GM21526 (cell line): ENCODE data around the gene PDXP.
"Not testable (repeated sequence)": the region's sequence is repeated elsewhere in the genome, so short reads cannot be mapped to it uniquely, and the experiment has no call there.

Experiments
- ATAC-seq: cut with Tn5 transposase; IDR thresholded peaks from one replicate; pipeline ENCODE4 v1.9.1; 2021; ENCODE audit warnings: moderate library complexity; ENCODE audit not compliant: unreplicated experiment, low FRiP score

Gene PDXP

DNA sequence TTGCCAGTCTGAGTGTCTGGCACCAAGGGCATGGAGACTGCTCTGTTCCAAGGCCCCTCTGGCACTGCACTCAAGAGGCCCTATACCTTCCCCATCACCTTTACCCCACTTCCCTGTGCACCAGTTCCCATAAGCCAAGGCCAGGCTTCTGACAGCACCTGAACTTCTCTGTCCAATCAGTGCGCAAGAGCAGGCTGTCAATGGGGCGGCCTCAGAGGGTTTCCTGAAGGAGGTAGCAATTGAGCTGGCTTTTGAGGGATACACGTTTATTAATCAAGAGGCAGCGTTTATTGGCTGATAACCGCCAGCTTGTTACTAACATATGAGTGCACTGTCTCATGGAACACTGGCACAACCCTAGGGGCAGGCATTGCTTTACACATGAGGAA lies 17.0 kb upstream of the PDXP start:
- no peak for ATAC-seq

DNA sequence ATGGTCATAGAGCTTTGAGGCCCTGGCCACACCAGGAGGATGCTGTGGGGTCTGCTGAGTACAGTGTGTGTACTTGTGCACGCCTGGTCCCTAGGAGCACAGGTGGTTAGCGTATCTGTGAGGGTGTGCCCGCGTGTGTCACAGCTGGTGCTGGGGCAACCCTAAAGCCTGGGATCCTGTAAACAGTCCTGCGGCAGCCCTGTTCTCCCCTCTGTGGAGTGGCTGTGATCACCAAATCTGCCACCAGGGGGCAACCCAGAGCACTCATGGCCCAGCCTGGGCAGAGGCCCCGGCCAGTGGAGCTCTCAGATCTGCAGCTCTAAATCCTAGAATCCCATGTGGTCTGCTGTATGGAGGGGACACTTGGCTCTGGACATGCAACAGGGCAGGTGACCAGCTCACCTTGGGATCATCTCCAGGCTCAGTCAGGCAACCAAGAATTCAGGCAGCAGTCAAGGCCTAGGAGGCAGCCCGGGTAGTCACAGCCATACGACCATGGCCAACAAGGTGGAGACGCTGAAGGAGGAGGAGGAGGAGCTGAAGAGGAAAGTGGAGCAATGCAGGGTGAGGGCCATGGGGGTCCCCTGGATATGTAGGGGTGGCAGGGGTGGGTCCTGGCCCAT lies 15.2 kb upstream of the PDXP start:
- ATAC-seq = no peak

DNA sequence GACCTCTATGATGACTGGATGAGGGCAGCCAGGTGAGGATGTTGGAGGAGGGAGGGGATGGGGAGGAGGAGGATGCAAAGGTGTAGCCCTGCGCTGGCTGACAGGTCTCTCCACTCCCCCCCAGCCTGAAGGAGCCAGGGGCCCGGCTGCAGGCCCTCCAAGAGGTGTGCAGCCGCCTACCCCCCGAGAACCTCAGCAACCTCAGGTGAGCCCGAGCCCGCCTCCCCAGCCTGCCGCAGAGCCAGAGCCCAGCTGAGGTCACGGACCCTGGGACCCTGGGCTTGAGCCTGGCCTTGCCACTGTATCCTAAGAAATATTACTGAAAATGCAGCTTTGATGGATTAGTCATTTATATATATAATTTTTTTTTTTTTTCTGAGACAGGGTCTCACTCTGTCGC lies 11.2 kb upstream of the PDXP start:
- no peak for ATAC-seq

DNA sequence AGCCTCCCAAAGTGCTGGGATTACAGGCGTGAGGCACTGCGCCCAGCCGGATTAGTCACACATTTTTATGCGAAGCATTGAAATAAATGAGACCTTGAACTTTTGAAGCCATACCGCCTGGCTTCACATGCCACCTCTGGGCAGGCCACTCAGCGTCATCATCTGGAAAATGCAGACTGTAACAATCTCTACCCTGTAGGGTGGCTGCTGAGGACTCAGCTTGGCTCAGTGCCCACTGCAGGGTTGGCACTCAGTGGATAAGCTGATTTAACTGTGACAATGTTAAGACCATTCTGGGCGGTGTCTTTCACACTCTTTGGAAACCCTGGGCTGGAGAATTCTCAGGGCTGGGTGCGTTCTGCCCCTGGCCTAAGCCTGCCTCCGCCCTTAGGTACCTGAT lies 10.6 kb upstream of the PDXP start:
- ATAC-seq = no peak

DNA sequence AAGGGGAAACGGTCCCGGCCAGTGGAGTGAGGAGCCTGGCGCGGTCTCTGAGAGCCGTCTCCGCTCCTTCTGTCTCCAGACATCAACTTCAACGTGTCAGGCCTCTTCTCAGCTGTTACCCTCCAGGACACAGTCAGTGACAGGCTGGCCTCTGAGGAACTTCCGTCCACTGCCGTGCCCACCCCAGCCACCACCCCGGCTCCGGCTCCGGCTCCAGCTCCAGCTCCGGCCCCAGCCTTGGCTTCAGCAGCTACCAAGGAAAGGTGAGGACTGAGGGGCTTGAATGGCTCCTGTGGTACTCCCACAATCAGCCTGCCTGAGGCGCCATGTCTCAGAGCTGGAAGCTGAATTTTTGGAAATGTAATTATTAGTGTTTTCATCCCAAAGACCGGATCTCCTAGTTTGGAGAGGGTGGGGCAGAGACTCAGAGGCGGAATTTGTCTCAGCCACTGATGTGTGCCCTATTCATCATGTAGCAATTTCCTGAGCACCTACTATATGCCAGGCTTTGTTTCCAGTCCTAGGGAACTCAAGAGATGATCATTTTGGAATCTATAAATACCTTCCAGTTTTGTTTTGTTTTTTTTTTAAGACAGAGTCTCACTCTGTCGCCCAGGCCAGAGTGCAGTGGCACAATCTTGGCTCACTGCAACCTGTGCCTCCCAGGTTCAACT lies 7.9 kb upstream of the PDXP start:
- ATAC-seq = no peak

DNA sequence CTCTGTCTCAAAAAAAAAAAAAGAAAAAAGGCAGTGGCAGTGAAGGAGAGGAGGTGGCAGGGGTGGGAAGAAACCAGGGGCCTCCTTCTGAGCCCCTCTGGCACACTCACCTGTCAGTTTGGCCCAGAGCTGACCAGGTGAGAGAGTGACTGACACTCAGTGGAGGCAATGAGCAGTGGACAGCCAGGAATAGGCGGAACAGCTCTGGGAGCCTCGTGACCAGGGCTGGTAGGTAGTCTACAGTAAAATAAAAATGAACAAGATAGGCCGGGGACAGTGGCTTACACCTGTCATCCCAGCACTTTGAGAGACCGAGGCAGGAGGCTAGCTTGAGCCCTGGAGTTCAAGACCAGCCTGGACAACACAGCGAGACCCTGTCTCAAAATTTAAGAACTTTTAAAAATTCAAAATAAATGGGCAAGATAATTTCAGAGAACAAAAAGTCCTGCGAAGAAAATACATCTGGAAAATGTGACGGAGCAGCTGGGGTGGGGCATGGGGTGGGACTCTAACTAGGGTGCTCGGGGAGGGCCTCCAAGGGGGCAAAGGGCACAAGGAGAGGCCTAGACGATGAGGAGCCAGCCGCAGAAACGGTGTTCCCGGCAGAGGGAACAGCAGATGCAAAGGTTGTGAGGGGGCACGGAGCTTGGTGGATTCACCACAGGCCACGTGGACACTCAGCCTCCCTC lies 3.8 kb upstream of the PDXP start:
- ATAC-seq = no peak

DNA sequence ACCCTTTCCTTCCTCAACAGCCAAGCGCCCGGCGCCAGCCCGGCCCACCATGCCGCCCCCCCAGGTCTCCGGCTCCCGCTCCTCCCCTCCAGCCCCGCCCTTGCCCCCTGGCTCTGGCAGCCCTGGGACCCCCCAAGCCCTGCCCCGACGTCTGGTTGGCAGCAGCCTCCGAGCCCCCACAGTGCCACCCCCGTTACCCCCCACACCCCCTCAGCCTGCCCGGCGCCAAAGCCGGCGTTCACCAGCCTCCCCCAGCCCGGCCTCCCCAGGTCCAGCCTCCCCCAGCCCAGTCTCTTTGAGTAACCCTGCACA lies 3.3 kb upstream of the PDXP start:
- ATAC-seq = no peak

DNA sequence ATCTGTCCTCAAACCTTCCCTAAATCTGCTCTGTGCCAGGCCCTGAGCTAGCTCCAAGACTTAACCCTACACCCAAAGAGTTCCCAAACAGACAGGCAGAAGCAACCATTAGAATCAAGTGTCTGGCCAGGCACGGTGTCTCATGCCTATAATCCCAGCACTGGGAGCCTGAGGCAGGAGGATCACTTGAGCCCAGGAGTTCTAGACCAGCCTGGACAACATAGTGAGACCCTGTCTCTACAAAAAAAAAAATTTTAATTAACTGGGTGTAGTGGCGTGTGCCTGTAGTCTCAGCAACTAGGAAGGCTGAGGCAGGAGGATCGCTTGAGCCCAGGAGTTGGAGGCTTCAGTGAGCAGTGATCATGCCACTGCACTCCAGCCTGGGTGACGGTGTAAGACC lies 1.9 kb upstream of the PDXP start:
- ATAC-seq = not testable (repeated sequence)

DNA sequence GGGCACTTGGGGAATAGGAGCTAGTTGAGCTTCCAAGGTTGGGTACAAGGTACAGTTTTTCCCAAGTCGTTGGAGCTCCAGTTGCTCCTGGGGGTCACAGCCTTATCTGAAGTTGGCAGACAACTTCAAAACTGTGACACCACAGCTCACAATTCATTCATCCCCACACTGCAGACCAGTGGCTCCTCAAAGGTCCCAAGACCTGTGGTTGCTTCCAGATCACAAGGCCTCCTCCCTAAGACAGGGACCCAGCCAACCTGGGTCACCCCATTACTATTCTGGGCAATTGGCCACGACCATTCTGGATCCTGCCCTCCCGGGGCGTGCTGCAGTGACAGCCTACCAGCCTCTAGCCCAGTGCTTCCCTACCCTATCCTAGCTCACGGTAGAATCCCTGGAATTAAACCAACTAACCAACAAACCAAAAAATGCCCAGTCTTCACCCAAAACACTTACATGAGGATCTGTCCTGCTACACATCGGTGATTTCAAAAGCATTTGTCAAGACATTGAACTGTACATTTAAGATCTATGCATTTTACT lies 862 bp upstream of the PDXP start:
- ATAC-seq = no peak

DNA sequence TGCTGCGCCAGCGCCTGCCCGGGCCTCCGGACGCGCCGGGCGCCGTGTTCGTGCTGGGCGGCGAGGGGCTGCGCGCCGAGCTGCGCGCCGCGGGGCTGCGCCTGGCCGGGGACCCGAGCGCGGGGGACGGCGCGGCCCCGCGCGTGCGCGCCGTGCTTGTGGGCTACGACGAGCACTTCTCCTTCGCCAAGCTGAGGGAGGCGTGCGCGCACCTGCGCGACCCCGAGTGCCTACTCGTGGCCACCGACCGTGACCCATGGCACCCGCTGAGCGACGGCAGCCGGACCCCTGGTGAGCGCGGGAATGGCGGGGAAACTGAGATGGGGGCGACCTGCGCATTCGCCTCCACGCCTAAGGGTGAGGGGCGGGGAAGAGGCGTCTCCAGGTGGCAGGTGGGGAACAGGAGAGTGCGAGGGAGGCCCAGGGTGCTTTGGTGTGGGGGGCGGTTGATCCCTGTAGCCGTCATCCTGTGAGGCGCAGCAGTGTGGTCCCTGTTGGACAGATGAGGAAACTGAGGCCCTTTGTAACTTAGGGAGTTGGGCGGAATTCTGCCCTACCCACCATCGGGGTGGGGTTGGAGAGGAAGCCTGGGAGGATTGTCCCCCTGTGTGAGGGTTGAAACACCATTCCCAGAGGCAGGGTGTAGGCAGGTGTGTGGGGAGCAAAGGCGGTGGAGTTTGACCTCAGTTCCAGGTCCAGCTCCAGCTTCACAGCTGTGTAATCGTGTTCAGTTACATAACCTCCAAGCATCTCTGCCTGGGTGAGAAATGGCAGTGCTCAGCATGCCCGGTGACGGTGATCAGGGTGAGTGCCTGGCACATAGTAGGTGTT lies 758 bp downstream of the PDXP start:
- ATAC-seq = peak; percentile 5

DNA sequence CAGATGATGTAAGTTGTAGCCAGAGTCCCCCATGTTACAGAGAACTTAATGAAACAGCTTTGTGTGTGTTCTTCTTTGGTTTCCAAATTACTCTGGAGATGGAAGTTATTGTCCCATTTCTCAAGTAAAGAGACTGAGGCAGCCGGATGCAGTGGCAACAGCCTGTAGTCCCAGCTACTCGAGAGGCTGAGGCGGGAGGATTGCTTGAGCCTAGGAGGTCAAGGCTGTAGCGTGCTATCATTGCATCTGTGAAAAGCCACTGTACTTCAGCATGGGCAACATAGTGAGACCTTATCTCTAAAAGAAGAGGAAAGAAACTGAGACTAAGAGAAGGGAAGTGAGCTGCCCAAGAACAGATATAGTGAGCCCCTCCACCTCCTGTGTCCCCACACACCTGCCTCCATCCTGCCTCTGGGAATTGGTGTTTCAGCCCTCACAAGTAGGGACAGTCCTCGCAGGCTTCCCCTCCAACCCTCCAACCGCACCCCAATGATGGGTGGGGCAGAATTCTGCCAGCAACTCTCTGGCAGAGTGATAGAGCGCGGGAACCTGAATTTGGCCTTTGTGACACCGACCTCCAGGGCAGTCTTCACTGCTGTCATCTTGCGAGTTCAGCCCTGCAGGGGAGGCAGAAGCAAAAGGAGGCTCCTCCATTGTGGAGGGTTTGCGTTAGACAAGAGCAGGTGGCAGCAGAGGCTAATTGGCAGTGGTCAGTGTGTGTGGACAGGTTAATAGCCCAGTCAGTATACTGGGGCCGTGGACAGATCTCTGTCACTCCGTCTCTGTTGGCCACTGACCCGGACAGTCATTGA lies 1.6 kb downstream of the PDXP start:
- ATAC-seq = no peak

DNA sequence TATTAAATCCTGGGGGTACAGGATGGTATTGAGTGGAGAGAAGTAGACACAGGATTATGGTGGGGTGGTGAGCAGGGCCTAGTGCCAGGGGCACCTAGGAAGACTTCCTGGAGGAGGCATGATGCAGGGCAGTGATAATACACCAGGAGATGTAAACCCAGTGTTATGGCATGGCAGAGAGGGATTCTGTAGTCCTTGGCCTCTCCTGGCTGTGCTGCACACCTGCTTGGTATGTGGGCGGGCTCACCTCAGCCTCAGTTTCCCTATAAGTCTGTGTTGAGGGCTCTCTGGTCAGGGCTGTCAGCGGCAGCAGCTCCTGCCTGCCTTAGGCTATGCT lies 2.2 kb downstream of the PDXP start:
- ATAC-seq = no peak

DNA sequence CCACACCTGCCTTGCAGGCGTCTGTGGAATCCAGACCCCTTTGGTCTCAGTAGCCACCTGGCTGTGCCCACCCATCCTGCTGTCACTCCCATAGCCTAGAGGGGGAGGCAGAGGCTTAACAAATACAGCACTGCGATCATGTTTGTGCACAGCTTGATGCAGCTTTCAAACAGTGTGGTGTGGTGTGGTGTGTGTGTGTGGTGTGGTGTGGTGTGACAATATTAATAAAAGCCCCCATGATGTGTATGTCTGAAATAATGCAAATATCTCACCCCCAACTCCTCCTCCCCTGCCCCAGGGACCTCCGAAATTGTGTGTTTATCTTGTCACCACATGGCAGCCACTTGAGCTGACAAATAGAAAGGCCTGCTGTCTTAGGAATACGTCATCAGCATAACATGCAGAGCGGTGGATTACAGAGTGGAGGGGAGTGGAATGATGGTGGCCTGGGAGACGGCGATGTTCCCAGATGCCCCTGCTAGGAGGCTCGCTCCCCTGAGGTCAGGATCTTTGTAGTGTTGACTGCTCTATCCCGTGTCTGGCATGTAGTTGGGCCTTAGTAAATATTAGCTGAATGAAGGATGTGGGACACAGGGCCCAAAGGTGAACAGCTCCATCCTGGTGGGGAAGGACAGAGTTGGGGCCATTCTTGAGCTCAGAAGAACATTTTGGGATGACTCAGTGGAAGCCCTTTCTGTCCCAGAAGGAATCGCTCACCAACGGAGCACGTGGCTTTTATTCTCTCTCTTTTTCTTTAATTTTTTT lies 2.8 kb downstream of the PDXP start:
- ATAC-seq = no peak

DNA sequence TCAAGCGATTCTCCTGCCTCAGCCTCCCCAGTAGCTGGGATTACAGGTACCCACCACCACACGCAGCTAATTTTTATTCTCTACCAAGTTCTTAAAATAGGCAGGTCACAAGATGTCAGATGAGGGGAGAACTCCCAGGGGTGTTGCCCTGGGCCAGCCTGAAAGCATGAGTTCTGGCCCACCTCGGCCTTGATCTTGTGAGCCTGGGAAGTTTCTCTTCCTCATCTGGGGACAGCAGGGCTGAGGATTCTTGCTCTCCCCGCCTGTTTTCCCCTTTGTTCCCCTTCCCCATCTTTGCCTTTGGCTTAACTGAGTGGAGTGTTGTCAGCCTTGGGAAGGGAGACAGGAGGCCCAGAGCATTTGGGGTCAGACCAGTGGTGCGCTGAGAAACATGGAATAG lies 3.5 kb downstream of the PDXP start:
- ATAC-seq = no peak

DNA sequence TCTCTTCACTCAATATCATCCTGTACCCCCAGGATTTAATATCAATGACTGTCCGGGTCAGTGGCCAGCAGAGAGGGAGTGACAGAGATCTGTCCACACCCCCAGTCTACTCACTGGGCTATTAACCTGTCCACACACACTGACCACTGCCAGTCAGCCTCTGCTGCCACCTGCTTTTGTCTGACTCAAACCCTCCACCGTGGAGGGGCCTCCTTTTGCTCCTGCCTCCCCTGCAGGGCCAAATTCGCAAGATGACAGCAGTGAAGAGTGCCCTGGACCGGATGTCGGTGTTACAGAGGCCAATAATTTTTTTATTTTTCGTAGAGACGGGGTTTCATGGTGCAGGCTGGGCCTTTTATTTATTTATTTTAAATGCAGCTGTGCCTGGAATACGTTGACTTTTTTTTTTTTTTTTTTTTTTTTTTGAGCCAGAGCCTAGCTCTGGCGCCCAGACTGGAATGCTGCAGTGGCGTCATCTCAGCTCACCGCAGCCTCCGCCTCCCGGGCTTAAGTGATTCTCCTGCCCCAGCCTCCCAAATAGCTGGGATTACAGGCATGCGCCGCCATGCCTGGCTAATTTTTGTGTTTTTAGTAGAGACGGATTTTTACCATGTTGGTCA lies 5.1 kb downstream of the PDXP start:
- no peak for ATAC-seq

DNA sequence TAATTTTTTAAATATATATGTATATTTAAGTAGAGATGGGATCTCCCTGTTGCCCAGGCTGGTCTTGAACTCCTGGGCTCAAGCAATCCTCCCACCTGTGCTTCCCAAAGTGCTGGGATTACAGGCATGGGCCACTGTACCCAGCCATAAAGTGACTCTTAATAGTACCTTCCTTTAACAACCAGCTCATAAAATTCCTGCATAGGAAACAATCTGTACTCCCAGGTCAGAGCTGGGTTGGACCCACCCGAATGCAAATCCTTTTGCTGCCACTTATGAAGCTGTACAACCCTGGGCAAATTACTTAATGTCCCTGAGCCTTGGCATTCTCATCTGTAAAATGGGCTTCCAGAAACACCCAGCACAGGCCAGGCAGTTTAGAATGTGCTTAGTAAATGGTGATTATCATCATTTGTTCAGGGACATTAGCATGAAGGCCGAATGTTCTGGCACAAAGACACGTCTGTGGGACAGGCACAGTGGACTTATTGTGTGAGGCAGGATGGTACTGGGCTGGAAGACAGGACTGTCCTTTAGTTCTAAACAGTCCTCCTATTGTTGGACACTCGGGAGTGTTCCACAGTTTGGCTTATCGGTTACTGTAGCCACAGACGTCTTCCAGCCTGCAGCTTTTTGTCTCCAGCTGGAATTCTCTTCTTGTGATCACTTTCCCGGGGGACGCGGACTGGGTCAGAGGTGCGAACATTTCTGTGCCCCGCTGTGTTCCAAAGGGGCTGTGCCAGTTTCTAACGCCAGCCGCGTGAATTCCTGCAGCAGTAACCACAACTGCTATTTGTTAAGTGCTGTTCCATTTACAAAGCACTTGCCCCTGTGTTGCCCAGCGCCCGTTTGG lies 6.0 kb downstream of the PDXP start:
- ATAC-seq = no peak

DNA sequence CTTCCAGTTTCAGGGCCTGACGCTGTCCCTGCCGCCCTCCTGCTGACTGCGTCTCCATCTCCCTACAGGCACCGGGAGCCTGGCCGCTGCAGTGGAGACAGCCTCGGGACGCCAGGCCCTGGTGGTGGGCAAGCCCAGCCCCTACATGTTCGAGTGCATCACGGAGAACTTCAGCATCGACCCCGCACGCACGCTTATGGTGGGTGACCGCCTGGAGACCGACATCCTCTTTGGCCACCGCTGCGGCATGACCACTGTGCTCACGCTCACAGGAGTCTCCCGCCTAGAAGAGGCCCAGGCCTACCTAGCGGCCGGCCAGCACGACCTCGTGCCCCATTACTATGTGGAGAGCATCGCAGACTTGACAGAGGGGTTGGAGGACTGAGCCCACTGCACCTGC lies 7.0 kb downstream of the PDXP start:
- no peak for ATAC-seq

DNA sequence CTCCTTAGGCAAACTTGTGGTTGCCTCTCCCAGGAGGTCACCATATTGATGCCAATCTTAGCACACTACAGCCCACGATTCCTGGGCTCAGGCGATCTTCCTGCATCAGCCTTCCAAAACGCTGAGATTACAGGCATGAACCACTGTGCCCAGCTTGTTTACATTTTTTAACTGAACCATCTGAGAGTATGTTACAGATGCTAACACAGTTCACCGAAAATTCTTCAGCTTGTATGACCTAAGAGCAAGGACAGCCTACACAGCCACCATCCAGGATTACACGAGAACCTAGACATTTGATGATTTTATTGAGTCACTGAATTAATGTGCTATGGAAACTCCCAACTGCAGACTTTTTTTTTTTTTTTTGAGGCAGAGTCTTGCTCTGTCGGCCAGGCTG lies 11.1 kb downstream of the PDXP start:
- no peak for ATAC-seq
